Suprapubic skin (tissue), 4 donors: ENCODE data around the gene MOSMO.

Source experiments
- POLR2A ChIP-seq, 2 donors: fragments of 450-650 bp; IDR thresholded peaks; one replicate each; pipeline ENCODE4 v1.6.1; 2017; ENCODE audit warnings: antibody characterized with exemption in 2 of 2, mild to moderate bottlenecking in 2 of 2, moderate library complexity in 2 of 2
- POLR2AphosphoS5 ChIP-seq, 3 donors: sonication (generic); formaldehyde crosslinking; IDR thresholded peaks; one replicate each; pipeline ENCODE4 v1.6.1; 2017; ENCODE audit warnings: antibody characterized with exemption in 3 of 3

- TF ChIP-seq POLR2A (IDR thresholded peaks at IDR 0.05) (no peak), POLR2AphosphoS5 (IDR thresholded peaks at IDR 0.05) (no peak)
Observed at GRCh38 chr16:22003195-22003594, 4.7 kb upstream of the MOSMO start.
